Stimulated activated CD4-positive, alpha-beta T cell treated with anti-CD3 and anti-CD28 coated beads, TNF-alpha, amount 100 ng/mL, for 4 hours (primary cell): ENCODE data around the gene SMPD3.
A peak's percentile ranks its signal among the peaks of the same experiment; 100 is the strongest.

Experiments used
- DNase-seq, 3 experiments: peaks; one replicate each; pipeline ENCODE4 v3.0.0-alpha.2; 2020; ENCODE audit warnings: low read depth in 3 of 3

SMPD3 gene

DNA sequence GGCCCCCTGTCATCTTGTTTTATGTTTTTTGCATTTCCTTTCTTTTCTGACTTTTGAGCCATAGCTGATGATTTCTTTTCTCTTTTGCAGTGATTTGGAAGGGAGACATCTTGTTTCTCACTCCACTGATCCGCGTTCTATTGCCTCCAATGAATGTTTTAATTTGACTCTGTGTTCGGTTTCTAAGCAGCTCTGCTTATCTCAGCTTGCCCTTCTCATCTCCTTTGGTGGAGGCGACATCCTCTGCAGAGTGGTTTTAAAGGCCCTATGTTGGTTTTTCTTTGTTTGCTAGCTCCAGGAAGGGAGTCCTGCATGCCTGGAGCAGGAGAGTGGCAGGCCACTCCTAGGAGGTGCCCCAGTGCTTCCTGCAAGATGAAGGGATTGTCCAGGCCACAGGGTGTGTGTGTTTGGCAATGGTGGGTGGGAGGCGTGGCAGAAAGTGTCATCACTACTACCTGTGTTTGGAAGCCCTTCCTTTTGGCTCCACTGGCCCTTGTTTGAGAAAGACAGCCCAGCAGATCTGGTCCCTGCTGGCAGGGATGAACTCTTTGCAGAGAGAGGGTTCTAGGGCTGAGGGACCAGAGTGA is 13.6 kb downstream of the SMPD3 start:
- no peak for DNase-seq

DNA sequence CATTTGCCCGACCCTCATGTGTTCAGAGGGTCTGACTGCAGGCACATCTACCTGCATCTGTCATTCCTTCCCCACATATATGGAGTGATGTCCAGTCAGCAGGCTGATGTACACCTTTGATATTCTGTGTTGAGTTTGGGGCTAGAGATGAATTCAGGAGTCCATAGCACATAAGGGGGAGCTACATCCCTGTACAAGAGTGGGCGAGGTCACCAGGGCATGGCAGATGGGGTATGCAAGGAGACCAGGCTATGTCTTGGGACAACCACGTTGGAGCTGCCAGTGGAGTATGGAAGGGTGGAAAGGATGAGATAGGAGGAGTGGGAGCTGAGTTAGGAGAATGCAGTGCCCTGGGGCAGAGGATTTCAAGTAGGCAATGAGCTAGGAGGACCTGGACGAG is 15.0 kb downstream of the SMPD3 start:
- DNase-seq = no peak

DNA sequence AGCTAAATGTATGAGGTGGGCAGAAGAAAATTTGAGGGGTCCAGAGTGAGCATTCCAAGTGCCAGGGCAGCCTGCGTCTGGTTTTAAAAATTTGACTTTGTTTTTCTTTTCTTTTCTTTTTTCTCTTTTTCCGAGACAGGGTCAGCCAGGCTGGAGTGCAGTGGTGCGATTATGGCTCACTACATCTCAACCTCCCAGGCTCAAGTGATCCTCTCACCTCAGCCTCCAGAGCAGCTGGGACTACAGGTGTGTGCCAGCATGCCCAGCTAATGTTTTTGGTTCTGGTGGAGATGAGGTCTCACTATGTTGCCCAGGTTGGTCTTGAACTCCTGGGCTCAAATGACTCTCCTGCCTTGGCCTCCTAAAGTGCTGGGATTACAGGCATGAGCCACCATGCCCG is 15.6 kb downstream of the SMPD3 start:
- no peak for DNase-seq

DNA sequence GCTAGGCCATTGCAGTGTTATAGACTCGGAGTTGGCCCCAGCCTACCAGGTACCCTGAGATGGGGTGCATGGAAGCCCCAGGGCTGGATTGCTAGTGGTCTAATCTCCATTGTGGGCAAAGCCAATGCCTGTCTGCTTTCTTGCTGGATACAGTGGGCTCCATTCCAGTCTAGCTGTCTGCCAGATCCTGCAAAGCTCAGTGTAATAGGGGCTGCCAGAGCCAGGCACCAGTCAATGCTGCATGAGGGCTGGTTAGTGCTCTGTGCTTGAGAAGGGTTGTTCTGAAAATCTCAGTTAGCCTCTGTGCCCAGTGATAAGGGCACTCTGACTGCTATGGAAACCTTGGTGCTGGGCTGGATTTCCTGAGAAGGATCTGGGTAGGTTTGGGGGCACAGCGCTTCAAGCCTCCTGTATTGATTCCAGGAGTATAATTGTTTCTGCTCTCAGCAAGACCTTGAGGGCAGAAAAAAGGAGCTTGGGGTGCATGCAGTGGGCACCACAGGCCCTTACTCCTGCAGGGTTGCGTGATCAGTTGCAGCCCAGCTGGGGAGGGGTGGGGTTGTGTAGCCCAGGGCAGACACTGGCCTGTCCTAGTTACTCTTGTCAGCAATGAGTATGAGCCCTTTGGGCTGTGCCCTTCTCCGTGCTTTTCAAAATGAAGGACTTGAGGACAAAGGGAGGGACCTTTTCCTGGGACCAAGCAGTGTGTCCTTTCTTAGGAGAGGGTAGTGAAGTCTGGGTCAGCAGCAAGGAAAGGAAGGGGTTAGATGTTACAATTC is 19.0 kb downstream of the SMPD3 start:
- no peak for DNase-seq

DNA sequence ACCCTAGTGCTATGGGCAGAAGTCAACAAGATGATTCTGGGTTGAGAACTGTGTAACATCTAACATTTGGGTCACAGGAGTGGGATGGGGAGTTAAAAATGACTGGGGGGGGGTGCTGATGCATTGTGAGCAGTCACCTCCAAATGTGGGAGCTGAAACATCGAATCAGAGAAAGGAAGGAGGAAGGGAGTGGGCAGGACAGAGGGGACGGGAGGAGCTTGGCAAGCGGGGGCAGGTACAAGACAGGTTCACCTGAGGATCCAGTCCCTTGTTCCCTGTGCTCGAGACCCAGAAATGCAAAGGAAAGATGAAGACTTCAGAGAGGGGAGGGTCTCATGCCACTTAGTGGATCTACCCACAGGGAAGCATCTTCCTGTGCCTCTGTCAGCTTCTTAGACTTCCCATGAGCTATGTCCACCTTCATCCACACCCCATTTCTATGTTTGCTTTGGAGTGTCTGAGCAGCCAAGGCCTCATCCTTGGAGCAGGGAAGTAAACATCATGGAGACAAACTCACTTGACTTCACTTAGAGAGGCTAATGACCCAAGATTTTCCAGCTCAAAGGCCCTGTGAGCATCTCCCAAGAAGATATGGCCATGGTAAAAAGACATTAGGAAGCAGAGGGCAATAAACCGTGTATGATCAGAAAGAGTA is 20.5 kb downstream of the SMPD3 start:
- DNase-seq = no peak

DNA sequence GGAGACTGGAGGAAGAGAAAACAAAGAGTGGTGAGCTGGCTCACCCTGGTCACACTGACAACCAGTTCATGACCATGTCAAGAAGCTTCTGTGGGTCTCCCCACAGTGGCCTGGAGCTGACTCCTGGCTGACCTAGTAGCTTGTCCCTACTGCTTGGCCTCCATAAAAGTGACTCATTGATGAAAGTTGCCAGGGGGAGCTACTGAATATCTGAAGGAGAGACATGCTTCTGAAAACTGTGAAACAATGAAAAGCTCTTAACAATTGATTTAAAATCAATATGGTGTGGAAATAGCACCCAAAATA is 22.0 kb downstream of the SMPD3 start:
- DNase-seq = no peak

DNA sequence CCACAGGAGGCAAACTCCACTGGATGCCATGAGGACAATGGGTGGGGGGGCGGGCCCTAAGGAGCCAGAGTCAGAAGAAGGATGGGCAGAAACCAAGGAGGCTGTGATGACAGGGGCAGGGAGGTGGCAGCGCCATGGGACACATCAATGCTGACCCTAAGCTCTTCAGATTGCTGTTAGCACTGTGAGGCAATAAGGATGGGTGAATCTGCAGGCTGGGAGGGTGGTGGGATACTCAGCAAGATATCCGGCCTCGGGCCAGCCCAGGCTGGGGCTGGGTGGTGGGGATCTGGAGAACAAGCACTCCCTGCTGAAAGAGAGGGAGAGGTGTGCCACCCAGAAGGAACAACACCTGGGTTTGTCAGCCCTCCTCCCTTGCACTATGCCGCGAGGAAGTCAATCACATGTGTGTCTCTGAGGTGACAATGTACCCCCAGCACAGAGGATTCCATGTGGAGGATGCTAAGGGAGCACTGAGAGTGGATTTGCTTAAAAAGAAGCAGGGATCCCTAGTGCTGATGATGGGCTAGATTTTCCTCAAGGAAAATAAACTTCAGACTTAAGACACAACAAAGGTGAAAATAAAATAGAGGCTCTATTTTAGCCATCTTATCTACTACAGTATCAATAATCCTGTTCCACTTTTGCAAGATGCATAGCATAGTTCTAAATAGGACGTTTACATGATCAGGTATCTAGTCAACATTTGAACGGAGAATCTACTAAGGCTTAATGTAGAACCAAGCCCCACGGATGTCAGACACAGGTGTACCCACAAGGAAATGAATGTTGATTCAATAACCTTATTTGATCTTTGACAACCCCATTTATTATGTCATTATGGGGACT is 22.6 kb downstream of the SMPD3 start:
- no peak for DNase-seq

DNA sequence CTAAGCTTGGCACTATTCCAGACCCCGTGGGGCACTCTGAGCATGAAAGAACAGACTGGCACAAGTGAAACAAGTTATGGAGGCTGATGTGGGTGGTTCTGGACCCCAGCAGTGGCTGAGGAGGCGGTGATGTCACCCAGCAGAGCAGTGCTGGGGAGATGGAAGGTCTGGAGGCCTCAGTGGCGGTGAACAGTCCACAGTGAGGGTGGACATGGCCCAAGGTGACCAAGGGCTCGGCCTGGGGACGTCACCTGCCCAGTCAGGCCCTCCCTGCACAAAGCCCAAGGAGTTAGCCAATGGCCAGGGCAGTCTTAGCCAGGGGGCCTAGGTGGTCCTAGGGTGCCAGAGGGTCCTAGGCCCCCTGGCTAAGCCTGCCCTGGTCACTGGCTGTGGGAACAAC is 24.5 kb downstream of the SMPD3 start:
- DNase-seq = no peak

DNA sequence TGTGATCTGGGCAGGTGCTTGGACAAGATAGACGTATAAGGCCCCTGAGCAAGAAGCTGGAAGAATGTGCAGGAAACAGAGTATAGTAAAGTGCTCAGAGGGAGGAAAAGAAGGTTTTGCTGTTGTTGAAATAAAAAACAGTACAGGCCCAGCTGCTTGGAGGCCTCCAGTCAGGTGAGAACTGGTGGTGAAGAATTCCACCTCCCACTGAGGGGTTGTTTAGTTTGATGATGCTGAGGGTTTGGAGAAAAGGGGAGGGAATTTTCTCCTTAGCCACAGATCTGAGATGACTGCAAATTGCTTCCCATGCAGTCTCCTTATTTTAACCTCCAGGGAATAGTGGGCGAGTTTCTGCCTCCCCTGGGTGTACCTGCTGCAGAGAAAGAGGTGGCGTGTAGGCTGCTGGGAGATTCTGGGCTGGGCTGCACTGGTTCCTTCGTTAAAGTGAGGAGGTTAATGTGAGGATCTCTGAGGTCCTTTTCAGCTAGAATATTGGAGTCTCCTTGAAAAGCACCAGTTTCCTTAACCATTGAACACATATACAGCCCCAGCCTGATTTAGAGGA is 25.8 kb downstream of the SMPD3 start:
- no peak for DNase-seq

DNA sequence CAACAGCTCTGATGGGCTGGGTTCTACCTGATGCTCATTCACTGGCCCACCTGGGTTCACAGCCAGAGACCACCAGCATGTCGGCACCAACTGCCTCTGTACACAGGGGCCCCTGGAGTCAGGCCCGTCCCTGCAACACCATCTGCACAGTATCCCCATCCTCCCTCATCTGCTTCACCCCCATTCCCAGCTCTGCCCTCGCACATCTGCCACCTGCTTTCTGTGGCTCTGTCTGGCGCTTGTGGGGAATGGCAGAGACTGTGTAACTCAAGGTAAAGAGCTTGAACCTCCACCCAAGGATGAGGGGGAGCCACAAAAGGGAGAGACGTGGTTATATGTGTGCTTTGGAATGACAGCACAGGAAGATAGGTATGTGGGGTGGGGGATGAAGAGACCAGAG is 27.2 kb downstream of the SMPD3 start:
- DNase-seq = no peak

DNA sequence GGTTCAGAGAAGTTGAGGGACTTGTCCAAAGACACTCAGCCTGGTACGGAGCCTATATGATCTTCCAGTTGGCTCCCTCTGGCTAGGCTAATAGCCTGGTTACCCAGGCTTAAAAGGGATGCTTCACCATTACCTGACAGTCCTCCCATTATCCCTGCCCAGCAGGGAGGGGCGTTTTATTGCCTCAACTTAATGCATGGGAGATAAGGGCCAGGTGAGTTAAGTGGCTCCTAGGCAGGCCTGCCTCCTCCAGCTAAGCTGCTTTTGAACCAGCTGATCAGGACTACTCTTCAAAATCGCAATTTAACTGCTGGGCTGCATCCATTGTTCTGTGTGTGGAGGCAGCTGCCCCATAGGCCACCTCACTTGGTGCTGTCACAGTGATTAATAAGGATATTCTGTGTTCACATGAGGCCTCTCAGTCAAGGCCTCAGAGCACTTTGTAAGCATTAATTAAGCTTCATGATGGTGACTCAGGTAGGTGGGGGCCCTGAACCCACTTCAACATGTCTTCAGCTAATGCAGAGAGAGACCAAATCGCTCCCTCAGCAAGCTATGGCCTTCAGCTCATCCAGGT is 27.9 kb downstream of the SMPD3 start:
- DNase-seq = no peak

DNA sequence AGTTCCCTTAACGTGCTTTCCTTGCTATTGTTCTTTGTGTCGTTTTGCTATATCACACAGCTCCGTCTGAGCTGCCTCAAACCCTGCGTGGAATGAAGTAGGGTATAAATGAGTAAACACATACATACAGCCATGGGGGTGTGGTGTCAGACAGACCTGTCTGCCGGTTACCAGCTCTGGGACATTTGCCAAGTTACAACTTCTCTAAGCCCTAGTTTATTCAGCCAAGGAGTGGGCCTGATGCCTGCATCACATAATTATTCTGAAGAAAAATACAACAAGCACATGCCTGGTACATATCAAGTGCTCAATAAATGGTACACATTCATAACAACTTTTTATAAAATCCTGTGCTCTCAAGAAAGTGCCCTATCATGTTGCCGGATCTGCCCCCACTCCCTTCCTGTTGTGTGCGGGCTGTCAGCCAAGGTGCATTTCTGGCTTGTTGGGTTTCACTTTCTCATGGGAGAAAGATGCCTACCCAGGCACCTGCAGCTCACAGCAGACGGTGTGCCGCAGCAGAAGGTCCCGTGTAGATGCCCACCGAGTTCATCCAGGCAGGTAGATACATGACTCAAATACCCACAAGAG is 30.5 kb downstream of the SMPD3 start:
- peak; percentile 30 to 60 (median 54) for DNase-seq

DNA sequence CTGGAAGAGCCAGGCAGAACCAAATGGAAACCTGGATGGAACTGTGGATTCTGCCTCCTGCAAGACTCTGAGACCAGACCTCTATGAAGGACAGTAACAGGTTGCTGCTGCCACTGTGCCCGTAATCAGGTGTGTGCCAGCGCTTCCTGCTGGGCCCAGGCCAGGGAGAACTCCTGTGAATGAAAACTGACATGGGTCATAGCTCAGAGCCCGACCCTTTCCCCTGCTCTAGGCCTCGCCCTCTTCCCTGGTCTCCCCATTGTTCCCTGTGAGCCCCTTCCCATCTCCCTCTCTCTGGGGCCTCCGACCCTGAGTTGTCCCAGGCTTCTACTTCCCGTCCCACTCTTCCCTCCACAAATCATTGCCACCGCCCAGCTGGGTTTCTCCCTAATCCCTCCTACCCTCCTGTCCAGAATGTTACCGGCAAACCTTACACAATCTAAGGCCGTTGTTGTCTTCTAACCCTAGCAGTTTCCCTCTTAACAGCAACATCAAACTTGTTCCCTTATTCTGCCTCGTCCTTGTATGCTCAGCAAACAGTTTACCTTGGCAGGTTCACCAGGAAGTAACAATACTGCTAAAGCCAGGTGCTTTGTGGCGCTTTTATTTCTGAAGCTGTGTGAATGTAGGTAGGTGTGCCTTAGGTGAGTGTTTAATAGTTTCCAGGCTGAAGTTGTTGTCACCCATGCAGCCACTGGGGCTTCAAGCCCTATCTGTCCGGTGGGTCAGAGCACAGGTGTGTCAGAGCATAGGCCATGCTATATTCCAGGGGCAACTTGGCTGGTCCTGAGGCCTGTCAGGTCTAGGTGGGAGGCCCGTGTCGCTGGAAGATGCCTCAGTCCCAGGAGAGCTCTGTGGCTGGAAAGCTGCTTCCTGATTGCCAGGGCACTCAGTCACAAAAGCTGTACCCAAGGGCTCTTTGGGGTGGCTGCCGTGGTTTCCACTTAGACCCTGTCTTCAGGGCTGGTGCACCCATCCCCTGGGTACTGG is 32.0 kb downstream of the SMPD3 start:
- DNase-seq = no peak

DNA sequence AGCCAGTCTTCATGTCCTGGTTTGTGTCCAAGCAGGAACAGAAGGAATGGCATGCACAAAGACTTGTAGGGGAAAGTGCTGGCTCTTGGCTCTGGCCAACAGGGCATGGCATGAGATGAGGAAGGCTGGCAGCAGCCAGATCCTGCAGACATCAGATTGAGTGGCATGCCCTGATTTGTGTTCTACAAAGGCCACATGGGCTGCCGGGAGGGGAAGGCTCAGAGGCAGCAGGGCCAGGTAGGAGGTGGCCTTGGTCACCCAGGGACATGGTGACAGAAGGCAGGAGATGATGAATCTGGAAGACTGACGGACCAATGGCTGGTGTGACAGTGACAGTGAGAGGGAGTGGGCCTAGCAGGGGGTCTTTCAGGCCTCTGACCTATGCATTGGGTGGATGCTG is 33.7 kb downstream of the SMPD3 start:
- no peak for DNase-seq

DNA sequence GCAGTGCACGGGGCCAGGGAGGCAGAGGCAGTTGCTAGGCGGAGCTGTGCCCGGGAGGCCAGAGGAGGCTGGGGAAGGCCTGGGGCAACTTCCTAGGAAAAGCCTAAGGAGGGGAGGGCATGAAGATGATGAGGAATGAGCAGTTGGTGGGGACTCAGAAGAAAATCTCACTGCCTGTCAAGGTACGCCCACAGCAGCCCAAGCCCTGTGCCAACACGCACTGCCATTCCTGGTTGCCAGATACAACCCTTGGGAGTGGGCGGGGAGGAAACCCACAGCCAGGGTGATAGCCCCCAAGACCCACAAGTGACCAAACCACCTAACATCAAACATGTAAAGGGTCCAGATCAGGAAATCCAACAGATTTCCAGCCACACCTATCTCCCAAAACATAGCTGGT is 36.2 kb downstream of the SMPD3 start:
- no peak for DNase-seq

DNA sequence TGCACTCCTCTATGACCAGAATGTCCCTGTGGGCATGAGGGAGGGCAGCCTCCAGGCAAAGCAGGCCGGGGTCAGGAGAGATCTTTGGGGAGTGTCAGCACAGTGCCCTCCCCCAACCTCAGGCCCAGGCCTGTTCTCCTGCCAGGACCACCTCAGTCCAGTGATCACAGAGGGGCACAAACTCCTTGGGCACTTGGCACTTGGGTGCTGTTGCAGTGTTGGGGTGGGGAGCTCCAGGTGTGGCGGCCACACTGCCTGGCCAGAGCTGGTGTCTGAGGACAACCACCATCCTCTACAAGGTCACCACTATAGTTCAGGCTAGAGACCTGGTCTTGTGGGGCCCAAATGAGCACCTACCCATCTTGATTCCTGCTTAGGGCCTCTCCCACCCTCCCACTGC is 37.2 kb downstream of the SMPD3 start:
- no peak for DNase-seq

DNA sequence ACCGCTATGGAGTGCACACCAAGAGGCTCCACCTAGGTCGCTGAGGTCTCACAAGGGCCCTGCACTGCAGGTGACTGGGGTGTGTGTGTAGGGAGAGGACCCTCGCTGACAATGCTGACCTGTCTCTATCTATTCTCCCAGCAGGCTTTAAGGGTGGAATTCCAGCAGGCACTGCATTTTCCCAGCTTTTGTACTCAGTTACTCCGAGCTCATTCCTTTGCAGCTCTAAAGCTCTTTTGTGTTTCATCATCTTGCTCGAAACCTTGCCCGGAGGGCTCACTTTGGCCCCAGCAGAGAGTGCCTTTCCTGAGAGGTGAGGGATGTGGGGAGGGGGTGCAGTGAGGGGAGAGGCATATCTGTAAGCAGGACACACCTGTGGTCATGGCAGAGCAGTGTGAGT is 39.3 kb downstream of the SMPD3 start:
- DNase-seq = no peak

DNA sequence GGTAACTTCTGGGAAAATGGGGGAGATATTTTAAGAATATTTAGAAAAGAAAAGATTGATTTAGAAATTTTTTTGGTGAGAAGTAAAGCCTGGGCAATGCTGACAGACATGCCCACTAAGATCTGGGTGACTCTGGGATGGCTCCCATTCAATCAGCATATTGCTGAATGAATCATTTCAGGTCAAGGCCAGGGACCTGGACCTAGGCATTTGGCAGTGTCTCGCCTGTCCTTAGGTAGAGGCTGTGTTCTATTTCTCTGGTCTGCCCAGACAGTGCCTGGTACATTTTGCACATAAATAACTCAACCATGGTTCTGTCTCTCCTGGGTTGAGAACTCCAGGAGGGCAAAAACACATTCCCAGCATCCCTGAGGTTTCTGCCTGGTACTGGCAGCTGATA is 39.9 kb downstream of the SMPD3 start:
- DNase-seq = no peak

DNA sequence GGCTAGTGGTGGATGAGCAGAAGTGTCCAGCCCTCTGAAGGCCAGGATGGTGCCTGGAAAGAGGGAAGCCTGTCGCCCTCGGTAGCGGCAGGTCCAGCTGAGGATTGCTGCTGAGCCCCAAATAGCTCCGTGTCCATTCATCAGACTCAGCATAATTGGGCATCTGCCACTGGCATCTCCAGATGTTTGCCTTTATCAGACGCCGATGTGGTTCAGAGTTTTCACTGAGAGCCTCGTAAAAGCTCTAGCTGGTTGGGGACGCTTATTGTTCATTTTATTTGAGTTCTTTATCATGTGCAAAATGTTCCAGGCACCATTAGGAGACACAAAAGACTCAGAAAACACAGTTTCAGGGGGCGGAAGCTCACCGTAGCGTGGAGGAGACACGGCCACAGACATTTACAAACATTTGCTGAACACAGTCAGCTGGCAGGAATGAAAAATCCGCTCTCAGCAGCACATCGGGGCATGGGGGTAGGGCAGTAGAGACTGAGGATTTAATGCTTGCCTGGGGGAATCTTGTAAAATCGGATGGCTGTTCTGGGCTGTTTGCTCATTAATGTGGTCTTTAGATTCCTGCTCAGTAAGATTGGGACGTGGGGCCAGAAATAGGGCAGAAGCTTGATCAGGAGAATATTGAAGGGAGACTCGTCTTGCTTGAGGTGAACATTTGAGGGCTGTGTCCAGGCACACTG is 41.7 kb downstream of the SMPD3 start:
- no peak for DNase-seq
